A172 (cell line): ENCODE results near the gene POGK. TPM values are rescaled to one million over a fixed set of nuclear protein-coding genes. Genes with fewer than 3 reads are reported as not detected.
A peak's percentile ranks its signal among the peaks of the same experiment; 100 is the strongest.

Experiments
- DNase-seq: peaks from one replicate; pipeline ENCODE4 v3.0.0-alpha.2; 2015; ENCODE audit warnings: low spot score
- total RNA-seq: library from RNA; depleted of rRNA; stranded (reverse); fragments of >200 nt; shearing (Covaris generic); gene quantifications from 2 replicates; pipeline ENCODE4 v1.2.3, GENCODE V29; 2014; rRNA removed

POGK gene
- total RNA-seq, 1 experiment from 2014 or later = 61.8 TPM

DNA sequence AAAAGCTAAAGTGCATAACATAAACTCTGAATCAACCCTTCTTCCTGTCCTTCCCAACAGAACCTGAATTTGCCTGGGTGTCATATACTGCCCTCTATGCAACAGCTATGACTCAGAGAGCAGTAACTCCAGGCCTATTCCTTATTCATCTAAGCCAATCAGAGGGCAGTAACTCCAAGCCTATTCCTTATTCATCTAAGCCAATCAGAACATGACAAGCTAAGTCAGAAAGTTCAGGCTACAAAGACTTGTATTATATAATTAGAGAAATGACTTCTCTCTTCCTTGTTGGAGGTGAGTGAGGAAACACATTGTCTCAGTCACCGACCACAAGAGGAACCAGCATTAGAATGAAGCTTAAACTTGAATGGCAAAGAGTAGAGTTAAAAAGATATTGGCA, 63.0 kb downstream of the POGK start:
- DNase-seq = peak; percentile 77

DNA sequence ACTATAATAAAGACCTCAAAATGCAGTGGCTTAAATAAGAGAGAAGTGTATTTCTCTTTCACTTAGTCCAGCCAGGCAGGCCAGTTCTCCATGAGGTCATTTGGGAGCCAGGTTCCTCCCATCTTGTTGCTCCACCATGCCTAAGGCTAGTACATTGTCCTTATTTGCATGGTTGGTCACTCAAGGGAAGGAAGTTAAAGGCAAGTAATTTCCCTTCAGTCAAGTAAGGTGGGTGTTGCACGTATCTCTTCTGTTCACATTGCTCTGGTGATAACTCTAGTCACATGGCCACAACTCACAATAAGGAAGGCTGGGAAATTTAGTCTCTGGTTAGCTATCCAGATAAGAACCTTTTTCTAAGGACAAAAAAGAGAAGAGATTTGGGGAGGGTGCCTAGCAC, 64.0 kb downstream of the POGK start:
- DNase-seq = no peak

DNA sequence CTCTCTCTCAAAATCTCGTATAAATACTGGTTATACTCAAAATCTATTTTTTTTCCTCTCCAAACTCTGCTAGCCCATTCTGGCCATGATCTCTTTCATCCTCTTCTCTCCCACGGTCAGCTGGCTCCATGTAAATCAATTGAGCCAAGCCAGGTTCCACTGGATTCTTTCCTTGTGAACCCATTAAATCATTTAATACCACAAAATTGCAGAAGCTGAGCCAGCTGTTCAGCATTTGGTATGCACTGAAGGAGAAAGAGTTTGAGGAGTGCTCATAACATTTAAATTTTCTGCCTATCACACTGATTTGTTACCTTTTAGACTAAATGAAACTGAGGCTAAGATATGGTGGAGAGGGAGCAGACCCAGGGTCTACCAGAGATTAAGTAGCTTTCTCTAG, 65.9 kb downstream of the POGK start:
- no peak for DNase-seq

DNA sequence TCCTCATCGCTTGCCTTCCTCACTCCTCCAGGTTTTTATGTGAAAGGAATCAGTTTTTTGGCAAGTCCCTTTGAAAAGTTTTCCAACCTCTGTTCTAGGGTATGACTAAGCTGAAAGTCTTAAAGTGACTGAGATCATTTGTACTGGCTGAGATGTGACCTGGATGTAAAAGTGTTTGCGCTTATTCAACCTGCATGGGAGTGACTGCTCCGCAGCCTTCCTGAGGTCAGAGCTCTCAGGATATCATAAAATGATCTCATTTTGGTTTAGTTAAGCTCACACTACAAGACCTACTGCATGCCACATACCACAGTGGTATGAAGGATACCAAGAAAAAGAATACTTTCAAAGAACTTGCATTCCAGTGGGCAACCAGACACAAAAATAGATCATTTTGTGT, 66.6 kb downstream of the POGK start:
- DNase-seq = peak; percentile 88

Other genes starting within 250 kb of the POGK start
- gene TADA1, start 36.8 kb downstream of the POGK start, total RNA-seq = 24.1 and 28.5 TPM in 2 replicates
- gene ILDR2, start 136.1 kb downstream of the POGK start, total RNA-seq = 0.12 and 0.48 TPM in 2 replicates
- gene MAEL, start 149.8 kb downstream of the POGK start, total RNA-seq = not detected in 2 replicates